Hematopoietic multipotent progenitor cell treated with erythropoietin and hydrocortisone succinate and interleukin-3 and kit ligand, for 4 days (in vitro differentiated cells): ENCODE measurements around the gene JPH3.

Experiments used
- DNase-seq: peaks from one replicate; pipeline ENCODE4 v3.0.0-alpha.2; 2015

Gene JPH3

DNA sequence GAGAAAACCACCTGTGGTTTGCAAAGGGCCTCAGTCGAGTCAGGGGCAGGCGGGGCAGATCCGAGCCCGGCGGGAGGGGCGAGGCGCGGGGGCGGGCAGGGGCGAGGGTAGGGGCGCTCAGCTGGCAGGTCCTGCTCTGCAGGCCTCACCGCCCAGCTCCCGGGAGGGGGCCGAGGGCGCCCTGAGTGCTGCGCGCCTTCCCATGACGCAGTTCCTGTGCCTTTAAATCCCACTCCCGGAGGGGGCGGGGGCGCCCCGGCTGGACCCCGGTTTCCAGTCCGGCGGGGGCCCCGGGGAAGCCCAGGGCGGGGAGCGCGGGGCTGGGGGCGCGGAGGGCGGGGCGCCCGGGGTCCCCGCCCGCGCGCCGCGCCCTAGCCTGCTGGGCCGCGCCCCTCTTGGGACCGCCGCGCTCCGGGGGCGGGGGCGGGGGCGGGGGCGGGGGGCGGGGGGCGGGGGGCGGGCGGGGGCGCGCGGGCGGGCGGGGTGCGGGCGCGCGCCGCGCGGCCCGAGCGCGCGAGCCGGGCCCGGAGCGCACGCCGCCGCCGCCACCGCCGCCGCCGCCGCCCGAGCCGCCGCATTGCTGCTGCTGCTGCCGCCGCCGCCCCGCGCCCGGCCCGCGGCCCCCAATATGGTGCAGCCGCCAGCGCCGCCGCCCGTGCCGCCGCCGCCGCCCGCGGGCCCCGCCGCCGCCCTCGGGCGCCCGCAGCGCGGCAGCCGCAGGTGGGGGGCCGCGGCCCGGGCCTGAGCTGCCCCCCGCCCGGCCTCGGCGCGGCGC is at the start of gene JPH3:
Gene JPH3 (plus strand): TSS at position 508 of the 775 bp plus-strand sequence. CDS start 639 bp downstream, outside the sequence.
- DNase-seq = no peak

DNA sequence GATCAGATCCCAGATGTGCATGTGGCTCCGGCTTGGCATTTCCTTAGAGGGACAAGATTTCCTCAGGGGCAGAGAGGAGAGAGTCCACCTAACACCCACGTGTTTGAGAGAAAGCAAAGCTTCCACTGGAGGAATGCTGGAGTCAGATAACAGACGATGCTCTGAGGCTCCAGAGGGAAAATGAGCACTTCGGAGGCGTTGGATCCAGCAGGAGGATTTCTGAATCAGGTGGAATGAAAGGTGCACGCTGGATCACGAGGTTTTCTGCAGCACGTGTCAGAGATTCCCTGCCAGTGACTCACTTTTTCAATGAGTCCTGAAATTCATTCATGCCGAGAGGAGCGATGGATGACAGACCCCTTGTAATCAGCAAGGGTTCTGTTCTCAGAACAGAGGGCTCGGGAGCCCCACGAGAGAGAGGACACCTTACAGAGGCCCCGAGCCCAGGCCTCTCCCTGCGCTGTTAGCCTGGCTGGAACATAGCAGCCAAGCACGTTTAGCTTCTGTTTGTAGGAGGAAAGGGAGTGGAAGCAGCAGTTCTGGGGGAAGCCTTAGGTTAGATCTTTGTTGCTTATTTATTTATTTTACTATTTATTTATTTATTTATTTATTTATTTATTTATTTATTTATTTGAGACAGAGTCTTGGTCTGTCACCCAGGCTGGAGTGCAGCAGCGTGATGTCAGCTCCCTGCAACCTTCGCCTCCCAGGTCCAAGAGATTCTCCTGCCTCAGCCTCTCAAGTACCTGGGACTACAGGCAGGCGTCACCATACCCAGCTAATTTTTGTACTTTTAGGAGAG is 49.3 kb upstream of the JPH3 start:
- no peak for DNase-seq

DNA sequence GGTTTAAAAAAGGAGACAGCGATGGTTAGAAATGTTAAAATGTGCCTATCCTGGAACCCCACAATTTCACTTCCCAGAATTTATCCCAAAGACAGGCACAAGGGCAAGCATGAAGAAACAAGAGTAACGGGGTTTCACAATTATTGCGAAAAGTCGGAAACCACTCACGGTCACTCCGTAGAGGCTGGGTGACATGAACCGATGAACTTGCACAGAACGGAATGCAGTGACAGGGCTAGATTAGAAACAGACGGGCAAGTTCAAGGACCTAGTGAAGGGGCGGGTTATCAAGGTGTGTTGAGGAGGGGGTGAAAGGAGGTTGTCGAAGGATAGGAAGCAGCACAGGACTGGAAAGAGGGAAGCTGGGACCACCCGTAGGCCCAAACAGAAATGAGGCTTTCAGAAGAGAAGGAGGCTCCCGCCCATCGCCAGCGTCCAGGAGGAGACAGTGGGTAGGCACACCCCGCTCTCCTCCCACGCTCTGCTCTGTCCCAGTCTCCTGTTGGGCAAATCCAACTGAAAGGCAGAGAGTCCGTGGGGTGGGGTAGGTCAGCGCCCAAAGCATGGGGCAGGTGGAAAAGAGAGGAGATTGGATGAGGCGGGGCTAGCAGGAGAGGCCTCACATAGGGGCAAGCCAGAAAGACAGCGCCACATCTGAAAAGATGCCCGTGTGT is 47.4 kb upstream of the JPH3 start:
- no peak for DNase-seq

DNA sequence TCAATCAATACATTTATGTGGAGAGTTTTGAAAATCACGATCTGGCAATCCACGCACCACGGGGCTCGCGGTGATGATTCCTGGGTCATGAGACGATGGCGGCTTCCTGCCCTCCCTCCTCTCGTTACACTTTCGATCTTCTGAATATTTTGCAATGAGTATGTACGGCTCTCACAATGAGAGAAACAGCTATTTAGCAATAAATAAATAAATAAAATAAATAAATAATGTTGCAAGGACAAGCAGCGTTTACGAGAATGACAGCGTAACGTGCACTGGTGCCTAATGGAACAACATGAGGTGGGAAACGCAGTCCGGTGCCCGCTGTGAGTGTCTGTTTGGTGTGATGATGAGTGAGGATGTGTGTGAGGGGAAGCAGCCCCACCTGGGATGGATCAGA is 46.7 kb upstream of the JPH3 start:
- DNase-seq = no peak

DNA sequence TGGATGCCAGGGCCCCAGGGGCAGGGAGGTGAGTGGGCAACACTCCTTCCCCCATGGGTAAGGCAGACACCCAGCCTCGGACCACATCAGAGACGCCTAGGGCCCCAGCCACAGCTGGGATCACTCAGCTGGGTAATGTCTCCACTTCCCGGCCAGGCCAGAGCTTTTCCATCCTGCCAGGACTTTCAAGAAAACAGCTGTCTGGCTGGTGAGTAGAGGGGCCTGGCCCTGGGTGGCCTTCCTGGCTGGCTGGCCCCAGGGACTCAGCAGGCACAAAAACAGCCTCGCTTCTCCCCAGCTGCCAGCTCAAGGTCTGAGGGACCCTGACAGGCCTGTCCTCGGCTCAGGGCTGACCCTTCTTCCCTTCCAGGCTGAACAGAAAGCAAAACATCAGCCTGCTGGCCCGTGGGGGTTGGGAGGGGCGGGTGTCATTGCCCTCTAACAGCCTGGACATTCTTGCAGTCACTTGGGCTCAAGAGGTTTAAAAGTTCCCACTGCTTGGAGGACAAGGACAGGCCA is 45.3 kb upstream of the JPH3 start:
- no peak for DNase-seq

DNA sequence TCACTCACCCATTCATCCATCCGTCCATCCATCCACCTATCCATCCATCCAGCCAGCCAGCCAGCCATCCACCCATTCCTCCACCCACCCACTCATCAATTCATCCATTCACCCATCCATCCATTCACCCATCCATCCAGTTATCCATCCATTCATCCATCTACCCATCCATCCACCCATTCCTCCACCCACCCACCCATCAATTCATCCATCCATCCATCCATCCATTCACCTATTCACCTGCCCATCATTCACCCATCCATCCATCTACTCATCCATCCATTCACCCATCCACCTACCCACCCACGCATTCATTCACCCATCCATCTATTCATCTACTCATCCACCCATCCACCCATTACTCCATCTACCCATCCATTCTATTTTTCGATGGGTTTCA is 43.6 kb upstream of the JPH3 start:
- no peak for DNase-seq

DNA sequence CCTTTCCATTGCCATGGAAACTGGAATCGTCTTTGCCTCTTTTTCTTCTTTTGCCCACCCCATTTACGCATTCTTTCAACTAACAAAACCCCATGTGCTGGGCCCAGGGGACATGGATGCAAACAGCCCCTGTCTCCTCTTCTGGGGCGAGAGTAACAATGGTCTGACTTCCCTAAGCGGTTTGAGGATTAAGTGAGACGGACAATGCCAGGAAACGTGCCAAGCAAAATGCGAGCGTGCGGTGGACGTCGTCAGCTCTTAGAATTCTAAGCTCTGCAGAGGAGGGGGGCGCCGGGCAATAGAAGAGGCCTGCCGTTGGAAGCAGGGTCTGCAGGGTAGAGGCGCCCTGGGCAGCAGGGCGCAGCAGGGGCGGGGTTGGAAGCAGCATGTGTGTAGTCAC is 42.4 kb upstream of the JPH3 start:
- no peak for DNase-seq

DNA sequence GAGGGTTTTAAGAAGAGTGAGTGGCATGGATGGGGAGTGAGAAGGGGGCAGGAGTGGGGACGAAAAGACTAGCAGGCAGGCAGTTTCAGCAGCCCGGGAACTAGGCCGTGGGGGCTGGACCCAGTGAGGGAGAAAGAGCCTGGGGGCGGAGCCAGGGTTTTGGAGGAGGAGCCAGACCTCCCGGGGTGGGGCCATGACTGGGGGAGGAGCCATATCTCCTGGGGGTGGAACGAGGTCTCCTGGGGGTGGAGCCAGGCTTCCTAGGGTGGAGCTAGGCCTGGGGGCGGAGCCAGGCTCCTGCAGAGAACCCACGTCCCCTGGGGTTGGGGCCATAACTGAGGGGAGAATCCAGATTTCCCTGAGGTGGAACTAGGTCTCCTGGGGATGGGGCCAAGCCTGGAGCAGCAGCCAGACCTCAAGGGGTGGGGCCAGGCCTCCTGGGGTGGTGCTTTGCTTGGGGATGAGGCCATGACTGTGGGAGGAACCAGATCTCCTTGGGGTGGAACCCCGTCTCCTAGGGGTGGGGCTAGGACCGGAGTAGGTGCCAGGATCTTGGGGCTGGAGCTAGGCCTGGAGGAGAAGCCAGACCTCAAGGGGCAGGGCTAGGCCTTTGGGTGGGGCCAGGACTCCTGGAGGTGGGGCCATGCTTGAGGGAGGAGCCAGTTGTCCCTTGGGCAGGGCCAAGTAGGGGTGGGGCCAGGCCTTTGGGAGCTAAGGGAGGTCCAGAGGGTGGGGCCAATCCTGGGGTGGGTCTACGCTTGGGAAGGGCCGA is 41.7 kb upstream of the JPH3 start:
- DNase-seq = peak; percentile 59

DNA sequence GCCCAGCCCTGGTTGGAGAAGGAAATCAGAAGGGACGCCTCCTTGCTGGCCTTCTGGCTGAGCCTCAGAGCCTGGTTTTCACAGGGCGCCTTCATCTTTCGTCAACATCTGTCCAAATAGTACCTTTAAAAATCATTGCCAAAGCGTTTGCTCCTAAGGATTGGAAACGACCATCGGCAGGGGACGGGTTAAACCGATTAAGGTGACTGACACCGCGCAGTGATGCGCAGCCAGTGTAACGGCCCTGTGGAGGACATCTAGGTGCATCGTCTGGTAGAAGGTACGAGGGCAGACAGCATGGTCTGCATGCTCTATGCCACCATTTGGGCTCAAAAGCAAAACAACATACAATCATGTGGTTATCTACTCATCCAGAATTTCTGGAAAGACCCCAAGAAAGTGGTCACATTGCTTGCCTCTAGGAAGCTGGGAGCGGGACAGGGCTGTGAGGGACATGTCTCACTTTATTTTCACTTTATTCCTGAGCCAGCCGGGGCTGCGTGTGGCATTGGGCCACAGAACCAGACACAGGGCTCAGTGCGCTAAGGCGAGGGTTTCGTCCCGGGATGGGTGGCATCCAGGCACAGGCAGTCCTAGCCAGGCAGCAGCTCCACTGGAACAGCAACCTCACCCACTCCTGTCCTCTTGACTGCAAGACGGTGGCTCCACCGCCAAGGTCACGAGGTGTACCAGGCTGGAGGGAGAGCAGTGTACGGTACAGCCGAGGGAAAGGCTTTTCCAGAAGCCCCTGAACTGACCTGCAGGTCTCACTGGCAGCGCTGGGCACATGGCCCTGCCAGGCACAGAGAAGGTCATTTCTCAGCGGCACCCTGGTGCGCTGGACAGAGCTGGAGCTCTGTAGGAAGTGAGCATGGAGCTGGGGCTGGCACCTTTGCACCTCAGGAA is 40.9 kb upstream of the JPH3 start:
- DNase-seq = no peak

DNA sequence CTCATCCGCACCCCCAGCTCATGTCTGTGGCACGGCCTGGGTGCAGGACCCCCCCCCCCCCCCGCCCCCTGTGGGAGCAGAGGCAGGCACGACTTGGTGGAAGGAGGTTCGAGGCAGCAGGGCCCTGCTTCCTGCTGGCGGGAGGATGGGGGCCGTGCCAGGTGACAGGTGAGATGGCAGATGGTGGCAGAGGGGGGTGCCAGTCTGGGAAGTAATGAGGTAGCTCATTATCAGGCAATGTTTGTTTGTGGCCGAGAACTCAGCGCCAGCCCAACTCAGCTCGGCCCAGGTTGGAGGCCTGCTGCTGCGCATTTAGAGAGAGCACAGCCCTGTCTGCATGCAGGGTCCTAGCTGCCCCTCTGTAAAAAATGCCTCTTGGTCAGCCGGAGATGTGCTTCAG is 40.1 kb upstream of the JPH3 start:
- DNase-seq = no peak

DNA sequence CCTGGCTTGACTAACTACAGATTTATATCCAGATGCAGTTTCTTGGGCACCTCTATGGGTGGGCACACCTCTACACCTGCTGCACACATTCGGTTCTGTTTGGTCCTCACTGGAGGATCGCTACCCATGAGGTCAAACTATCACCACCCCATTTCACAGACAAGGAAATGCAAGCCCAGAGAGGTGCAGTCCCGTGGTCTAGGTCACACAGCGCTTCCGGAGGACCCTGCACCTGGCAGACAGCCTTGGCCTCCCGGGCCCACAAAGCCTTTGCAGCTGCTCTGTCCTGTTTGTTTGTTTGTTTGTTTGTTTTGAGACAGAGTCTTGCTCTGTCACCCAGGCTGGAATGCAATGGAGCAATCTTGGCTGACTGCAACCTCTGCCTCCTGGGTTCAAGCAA is 39.3 kb upstream of the JPH3 start:
- no peak for DNase-seq

DNA sequence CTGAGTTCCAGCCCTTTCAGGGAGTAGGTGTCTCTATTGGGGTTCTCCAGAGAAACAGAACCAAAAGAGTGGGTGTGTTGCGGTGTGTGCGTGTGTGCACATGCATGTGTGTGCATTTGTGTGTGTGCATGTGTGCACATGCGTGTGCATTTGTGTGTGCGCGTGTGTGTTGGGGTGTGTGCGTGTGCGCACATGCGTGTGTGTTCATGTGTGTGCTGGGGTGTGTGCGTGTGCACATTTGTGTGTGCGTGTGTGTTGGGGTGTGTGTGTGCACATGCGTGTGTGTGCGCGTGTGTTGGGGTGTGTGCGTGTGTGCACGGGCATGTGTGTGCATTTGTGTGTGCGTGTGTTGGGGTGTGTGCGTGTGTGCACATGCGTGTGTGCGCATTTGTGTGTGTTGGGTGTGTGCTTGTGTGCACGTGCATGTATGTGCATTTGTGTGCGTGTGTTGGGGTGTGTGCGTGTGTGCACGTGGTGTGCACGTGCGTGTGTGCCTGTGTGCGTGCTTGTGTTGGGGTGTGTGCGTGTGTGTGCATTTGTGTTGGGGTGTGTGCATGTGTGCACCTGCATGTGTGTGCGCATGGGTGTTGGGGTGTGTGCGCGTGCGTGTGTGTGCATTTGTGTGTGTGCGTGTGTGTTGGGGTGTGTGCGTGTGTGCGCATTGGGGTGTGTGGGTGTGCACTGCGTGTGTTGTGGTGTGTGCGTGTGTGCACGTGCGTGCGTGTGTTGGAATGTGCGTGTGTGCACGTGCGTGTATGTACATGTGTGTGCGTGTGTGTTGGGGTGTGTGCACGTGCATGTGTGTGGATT is 38.4 kb upstream of the JPH3 start:
- no peak for DNase-seq

DNA sequence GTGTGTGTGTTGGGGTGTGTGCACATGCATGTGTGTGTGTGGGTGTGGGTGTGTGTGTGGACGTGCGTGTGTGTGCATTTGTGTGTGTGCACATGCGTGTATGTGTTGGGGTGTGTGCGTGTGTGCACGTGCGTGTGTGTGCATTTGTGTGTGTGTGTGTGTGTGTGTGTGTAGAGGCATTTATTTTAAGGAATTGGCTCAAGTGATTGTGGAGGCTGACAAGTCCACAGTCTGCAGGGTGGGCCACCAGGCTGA is 37.9 kb upstream of the JPH3 start:
- no peak for DNase-seq

DNA sequence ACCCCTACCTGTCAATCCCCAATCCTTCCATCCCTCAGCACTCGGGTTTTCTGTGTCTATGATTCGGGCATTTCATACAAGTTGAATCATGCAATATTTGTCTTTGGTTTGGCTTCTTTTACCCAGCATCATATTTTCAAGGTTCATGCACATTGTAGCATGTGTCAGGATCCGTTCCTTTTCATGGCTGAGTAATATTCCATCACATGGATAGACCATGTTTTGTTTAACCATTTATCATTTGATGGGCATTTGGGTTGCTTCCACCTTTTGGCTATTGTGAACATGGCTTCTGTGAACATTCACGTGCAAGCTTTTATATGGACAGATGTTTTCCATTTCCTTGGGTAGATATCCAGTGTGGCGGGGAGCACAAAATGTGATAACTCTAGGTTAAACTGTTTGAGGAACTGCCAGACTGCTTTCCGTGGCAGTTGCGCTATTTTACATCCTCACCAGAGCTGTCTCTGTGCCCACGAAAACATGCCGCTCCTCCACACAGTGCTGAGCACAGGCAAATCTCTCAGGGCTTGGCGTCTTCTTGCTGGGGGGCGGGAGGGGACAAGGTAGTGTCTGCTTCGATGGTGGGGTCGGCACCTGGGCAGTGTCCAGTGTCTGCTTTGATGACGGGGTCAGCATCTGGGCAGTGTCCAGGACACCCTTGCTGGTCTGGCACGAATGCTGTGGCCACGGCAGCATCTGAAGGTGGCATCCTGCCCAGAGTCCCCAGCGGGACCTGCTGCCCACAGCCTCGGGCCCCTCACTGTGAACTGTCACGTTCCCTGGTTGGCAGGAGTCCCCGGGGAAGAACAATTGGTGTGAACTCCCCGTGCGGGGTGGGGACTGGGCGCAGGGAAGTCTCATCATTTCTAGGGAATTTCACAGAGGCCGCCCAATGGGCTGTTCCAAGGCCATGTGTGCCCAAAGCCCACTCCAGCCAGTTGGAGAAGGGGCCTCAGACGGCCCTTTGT is 32.4 kb upstream of the JPH3 start:
- no peak for DNase-seq

DNA sequence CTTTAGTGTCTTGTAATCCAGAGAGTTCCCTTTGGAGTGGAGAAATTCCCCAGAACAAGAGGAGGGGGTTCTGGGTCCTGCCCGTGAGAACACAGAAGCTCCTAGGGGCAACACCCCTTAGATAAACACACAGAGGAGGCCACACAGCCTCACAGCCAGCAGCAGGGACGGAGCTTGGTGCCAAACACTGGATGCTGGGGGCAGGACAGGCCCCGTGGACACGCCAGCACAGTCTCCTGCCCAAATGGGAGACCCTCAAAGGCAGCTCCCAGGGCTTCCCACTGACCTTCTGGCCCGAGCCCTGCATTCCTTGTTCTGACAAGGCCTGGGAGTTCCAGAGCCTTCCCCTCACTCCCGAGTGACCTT is 31.8 kb upstream of the JPH3 start:
- no peak for DNase-seq

DNA sequence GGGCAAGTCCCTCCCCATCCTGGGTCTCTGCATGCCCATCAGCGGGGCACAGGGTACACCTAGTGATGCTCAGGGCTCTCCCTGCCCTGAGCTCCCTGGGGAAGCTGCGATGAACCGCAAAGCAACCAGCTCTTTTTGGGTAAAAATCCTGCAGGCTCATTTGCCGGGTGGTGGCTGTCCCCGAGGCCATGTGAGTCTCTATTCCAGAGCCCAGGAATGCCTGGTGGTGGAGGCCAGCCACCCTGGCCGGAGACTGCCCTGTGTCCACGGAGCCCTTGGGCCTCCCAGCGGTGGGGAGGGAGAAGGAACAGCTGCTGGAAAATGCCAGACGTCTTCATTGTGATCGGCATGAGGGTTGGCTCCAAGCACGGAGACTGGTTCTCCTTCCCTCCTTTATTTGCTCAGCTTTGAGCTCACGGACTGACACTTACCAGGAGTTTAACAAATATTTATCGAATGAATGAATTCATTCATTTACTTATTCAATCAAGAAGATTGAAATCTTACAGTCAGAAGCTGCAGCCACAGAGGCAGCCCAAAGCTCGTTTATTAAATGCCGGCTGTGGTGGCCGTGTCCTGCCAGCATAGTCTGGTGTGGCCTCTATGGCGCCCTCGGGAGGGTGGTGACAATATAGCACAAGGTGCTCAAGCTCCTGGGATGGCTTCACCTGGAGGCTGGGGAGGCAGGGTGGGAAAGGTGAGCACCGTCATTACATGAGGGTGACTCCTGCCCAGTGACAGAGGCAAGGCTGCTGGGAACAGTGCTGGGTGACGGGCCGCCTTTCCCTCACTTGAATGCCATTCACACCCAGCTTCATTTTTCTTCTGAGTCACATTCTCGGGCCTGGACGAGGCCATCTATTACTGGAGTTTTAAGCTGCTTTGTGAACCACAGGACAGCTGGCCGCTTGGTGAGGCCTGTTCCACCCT is 31.1 kb upstream of the JPH3 start:
- DNase-seq = peak; percentile 30

DNA sequence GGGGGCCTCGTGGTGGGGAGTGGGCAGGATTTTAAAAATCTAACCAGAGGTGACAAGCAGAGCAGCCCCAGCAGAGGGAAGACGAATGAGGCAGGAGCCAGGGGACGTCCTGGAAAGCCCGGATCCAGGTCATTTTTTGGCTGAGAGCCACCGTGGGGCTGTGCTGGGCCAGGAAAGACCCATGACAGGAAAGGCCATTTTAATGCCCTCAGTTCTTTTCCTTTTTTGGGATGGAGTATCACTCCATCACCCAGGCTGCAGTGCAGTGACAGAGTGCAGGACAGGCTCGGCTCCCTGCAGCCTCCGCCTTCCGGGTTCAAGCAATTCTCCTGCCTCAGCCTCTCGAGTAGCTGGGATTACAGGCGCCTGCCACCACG is 30.5 kb upstream of the JPH3 start:
- DNase-seq = no peak

DNA sequence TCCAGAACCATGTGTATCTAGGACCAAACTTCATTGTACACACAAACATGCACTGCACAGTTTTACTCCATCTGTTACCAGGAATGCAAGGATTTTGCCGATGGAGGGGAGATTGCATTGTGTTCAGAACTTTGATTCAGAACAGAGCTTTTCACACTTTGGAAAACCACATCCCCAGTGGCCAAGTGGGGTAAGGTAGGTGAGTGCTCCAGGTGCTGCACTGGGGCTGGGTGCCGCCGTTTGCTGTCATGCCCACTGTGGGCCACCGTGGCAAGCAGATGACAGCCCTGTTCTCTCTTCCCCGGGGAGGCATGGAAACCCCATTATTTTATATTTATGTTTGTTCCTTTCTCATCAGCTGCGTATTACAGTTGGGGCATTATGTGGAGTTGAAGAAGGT is 29.3 kb upstream of the JPH3 start:
- no peak for DNase-seq
